ENCODE data around the gene IL12RB1. TPM values are rescaled to one million over a fixed set of nuclear protein-coding genes. Genes with fewer than 3 reads are reported as not detected.

IL12RB1 gene
- total RNA-seq, 1 experiment from 2014 or later = 0.36 TPM

- no peaks in the 10 kb centered on the region for H3K27me3 ChIP-seq (ENCODE audit: control insufficient read depth, insufficient read depth, low read length)
- POLR2A ChIA-PET = interaction anchor here (0.5 kb wide), 1 partner anchor 241 kb away, joined by 5 read pairs; no protein-coding TSS in a partner anchor
- in situ Hi-C loops (cut with HindIII; ENCODE audit: low pct_unique_long_range_greater_than_20kb, low sequenced_read_pairs) = no loop called here
- TF ChIP-seq SIN3A (IDR thresholded peaks at IDR 0.05; ENCODE audit: borderline replicate concordance, insufficient read depth, low read depth, low read length) (no peak), TCF7L2 (IDR thresholded peaks at IDR 0.05; ENCODE audit: low read depth, low read length) (no peak), REST (IDR thresholded peaks at IDR 0.05; ENCODE audit: insufficient read depth in 1 of 2, low read depth in 2 of 2, low read length in 1 of 2) (no peak), POLR2AphosphoS5 (IDR thresholded peaks at IDR 0.05; ENCODE audit: low read depth, low read length) (no peak), CTCF (IDR thresholded peaks at IDR 0.05) (no peak)
- peak overlapping the region; percentile 78 for H3K27ac ChIP-seq (ENCODE audit: low read length)
- H3K4me3 ChIP-seq (ENCODE audit: low read depth in 2 of 2, low read length in 2 of 2) = peak overlapping the region; percentile 63 to 68
- BruUV-seq (replicated peaks) = no TSS peak
- no peaks in the 10 kb centered on the region for H3K9me3 ChIP-seq (ENCODE audit: control insufficient read depth, insufficient read depth, low read depth, low read length)
- intact Hi-C loops (cut with micrococcal nuclease; ENCODE audit: unreplicated experiment) = loop anchor here (10.0 kb wide), 1 partner anchor 47 kb away; no protein-coding TSS in a partner anchor
- DNase-seq (ENCODE audit: low read depth, low spot score) = no peak
- CTCF ChIA-PET = no interaction called here
- no peaks in the 10 kb centered on the region for H3K36me3 ChIP-seq (ENCODE audit: control insufficient read depth, insufficient read depth, low read length)
- peak; percentile 92 for ATAC-seq
- H3K4me1 ChIP-seq (ENCODE audit: control insufficient read depth, insufficient read depth, low read length) = peaks cover 10% of the 10 kb centered on the region
Measured at GRCh38 chr19:18117692-18118378, 31.1 kb upstream of the IL12RB1 start.

GRCh38 chr19:18117364-18117691, 30.6 kb upstream of the IL12RB1 start:
- Histone ChIP-seq H3K4me1 (ENCODE audit: control insufficient read depth, insufficient read depth, low read length) (peaks cover 10% of the 10 kb centered on the region), H3K36me3 (ENCODE audit: control insufficient read depth, insufficient read depth, low read length) (no peaks in the 10 kb centered on the region), H3K27me3 (ENCODE audit: control insufficient read depth, insufficient read depth, low read length) (no peaks in the 10 kb centered on the region), H3K9me3 (ENCODE audit: control insufficient read depth, insufficient read depth, low read depth, low read length) (no peaks in the 10 kb centered on the region), H3K27ac (ENCODE audit: low read length) (peak overlapping the region; percentile 44; the same call in 1 of the 2 replicates), H3K4me3 (ENCODE audit: low read depth in 2 of 2, low read length in 2 of 2) (peak overlapping the region; percentile 37 to 50)
- intact Hi-C loops (cut with micrococcal nuclease; ENCODE audit: unreplicated experiment) = loop anchor here (10.0 kb wide), 1 partner anchor 47 kb away; no protein-coding TSS in a partner anchor
- no TSS peak for BruUV-seq (replicated peaks)
- in situ Hi-C loops (cut with HindIII; ENCODE audit: low pct_unique_long_range_greater_than_20kb, low sequenced_read_pairs) = no loop called here
- ATAC-seq (peak; percentile 40), DNase-seq (ENCODE audit: low read depth, low spot score) (no peak)
- POLR2A ChIA-PET = interaction anchor here (0.5 kb wide), 1 partner anchor 241 kb away, joined by 5 read pairs; no protein-coding TSS in a partner anchor
- CTCF ChIA-PET = interaction anchor here (0.5 kb wide), 1 partner anchor 66 kb away, joined by 5 read pairs; no protein-coding TSS in a partner anchor
- TF ChIP-seq CTCF (IDR thresholded peaks at IDR 0.05) = no peak
